Amygdala (tissue), 56 donors: ENCODE measurements around the gene ATP10A.
A peak's percentile ranks its signal among the peaks of the same experiment; 100 is the strongest.
"Not testable (repeated sequence)": the region's sequence is repeated elsewhere in the genome, so short reads cannot be mapped to it uniquely, and the experiment has no call there.

ENCODE experiments used
- DNase-seq, 56 donors: peaks; one replicate each; lab custom pipeline; 2025; lab: John Stamatoyannopoulos, UW

Gene ATP10A

DNA sequence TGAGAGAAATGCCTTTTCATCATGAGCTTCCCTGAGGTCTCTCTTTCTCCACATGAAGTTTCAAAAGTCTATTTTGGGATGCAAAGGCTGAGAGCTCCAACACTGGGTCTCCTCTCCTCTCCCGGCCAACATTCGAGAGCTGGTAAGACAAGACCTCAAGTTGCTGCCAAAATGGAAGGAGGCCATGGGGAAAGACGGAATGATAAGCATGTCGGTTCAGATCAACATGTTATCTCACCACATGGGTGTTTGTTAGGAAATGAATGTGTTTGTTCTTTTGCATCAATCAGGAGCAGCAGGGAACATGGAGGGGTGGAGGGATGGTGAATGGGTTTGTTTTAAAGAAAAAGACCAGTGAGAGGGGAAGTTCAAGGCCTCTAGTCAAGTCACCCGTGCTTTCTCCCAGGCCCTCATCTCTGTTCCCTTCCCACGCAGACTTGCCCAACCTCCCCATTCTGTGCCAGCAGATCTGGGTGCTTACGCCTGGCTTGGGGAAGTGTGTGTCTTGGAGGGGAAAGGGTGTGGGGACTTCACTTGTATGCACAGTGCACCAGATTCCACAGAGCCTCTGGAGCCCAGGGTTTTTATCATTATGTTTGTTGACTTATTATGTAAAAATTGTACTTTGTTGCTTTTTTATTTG is 23.5 kb upstream of the ATP10A start:
- DNase-seq, result no peak

DNA sequence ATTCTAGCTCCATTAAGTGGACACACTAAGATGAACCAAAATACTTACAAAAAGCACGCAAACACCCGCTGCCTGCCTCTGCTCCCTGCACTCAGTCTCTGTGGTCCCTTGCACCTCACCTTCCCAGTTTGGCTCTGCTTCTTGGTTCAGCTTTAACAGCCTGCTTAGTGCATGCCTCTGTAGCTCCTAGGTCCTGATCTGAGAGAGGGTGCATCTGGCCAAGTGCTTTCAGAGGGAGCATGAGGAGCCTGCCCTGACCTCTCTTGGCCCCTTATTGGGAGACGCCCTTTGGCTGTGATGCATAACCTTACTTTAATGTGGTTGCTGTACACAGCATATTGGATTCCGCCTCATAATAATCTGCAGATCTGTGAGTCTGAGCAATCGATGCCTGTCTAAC is 21.2 kb upstream of the ATP10A start:
- DNase-seq, result no peak

DNA sequence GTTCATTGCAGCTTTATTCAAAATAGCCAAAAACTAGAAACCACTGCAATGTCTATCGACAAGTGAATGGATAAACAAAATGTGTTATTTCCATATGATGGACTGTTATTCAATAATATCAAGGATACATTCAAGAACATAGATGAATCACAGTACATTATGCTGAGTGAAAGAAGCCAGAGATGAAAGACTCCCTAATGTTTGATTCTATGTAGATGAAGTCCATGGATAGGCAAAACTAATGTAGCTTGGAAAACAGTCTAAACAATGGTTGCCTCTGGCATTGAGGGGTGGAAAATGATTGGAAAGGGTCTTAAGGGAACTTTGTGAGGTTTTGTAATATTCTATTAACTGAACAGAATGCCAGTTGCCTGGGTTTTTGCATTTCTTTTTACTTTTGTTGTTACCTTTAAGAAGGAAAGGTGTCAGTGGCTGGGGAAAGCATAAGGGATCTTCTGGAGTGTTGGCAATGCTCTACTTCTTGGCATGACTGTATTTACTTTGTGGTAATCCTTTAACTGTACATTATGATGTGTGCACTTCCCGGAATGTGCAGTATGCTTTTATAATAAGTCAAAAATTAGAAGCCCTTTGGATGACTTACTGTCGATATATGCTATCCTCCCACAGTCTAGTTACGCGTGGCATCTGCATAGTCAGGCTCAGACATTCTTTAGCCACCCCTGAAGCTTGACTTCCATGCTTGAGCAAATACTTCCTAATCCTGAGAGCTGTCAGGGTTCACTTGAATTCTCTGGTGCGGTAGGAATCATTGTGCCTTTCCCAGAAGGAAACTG is 20.5 kb upstream of the ATP10A start:
- DNase-seq, result no peak

DNA sequence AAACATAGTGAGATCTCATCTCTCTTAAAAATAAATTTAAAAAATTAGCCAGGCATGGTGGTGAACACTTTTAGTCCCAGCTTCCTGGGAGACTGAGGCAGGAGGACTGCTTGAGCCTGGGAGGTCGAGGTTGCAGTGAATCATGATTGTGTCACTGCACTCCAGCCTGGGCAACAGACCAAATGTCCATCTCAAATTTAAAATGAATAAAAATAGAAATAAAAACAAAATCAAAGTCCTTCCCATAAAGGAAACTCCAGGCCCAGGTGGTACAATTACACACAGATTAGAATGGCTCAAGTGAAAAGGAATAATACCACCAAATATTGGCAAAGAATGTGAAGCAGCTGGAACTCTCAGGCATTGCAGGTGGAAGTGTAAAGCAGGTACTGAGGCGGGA is 19.3 kb upstream of the ATP10A start:
- DNase-seq, result no peak

DNA sequence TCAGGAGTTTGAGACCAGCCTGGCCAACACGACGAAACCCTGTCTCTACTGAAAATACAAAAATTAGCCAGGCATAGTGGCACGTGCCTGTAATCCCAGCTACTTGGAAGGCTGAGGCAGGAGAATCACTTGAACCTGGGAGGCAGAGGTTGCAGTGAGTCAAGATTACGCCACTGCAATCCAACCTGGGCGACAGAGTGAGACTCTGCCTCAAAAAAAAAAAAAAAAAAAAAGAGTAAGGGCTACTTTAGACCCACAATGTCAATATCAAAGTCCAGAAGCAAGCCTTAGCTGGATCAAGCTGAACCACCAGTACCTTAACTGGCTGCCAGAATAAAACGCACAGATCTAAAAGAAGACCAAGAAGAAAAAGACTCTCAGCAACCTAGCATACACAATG is 17.8 kb upstream of the ATP10A start:
- not testable (repeated sequence) for DNase-seq

DNA sequence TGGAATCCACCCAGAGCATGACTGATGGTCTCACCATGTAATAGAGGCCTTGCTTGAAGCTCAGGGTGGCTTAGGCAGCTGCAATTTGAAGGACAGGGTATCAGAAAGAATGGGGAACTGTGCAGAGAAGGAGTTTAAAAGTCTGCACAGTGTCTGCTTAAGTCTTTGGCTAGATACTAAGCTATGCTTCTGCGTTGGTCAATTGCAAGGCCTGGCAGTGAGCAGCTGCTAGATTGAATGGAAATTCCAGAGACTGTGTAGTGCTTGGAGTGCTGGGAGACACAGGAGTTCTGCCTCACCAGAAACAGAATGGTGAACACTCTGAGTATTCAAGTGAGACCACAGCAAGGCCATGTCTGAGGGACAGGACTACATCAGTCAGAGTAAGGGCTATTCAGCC is 17.3 kb upstream of the ATP10A start:
- no peak for DNase-seq

DNA sequence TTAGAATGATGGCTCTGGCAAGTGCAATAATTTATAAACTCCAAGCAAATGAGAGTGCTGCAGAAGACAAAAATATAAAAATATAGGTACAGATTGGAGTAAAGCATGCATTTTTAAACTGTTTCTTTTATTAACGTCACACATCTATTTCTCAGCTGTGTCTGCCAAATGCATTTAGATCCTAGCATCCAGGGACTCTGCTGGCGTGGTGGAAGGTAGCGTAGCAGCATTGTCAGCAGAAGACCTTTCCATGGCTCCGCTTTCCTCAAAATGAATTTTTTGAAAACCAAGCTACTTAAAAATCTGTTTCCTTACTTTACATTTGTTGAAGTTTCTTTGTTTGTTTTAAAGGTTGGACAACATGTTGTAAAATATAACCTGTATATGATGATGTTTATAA is 16.3 kb upstream of the ATP10A start:
- DNase-seq, result no peak

DNA sequence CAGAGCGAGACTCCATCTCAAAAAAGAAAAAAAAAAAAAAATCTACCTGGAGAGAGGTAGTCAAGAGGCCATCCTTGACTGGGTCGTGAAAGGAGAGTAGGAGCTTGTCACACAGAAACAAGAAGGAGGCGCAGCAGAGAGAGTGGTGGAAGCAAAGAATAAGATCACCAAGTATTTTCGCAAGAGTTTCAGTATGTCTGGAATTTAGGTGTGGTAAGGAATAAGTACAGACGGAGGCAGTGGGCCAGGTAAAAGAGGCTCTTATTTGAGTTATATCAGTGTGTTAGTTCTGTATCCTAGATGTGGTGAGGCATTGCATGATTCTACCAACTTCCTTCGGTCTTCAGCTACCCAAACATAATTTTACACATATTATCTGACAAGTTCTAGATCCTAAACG is 14.6 kb upstream of the ATP10A start:
- no peak for DNase-seq

DNA sequence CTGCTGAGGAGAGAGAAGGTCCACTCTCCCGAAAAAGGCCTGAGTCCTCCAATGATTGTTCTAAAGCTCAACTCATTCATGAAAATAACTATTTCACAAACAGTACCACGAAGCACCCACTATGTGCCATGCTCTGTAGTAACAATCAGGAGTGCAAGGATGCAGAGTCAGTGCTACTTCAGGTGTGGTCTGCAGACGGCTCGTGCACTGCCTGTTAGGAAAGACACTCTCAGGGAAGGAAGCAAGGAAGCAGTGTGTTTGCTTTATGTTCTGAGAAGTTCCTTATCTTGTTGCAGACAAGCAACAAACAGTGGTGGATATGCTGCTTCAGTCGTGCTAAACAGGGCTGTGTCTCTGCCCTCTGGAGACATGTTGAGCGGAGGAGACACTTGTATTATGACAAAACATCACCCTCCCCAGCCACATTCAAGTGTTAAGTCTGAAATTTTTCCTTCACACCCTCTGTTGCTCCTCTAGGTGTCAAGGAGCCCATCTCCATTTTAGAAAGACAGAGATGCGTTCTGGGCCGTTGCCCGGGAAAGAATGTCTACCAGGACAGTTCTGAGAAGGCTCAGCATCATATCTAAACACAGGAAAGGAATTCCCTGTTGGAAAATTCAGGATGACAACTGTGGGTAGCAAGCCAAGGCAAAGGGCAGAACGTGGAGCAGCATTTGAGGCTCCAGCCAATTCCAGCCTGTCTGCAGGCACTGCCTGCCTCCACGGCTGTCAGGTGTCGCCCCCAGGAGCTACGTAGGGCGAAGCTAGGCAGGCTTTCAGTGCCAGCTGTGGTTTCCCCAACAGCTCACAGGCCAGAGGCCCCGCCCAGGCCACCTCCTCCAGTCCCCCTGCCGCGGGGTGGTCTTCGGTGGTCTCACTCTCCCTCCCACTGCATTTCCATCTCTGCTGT is 13.4 kb upstream of the ATP10A start:
- DNase-seq, result no peak

DNA sequence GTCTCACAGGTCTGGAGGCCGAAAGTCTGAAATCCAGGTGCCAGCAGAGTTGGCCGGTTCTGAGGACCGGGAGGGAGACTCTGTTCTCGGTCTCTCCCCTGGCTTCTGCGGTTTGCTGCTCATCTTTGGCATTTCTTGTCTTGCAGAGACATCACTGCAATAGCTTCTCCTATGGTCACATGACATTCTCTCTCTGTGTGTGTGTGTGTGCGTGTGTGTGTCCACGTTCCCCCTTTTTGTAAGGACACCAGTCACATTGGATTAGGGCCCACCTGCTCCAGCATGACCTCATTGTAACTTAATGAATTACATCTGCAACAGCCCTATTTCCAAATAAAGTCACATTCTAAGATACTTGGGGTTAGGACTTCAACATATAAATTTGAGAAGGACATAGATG is 12.4 kb upstream of the ATP10A start:
- no peak for DNase-seq

DNA sequence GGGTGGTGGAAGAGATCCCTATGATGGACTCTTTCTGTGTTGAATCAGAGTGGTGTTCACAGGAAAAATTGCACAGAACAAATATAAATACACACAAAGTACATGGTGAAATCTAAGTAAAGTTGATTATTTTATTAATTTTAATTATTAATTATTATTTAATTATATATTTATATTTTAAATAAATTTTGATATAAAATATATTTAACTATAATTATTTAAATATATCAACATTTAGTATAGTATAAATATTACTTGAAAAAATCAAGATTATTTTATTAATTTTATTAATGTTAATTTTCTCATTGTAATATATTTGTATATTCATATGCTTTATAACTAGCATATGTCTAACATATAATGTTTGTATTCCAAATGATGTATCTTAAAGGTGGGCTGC is 11.3 kb upstream of the ATP10A start:
- DNase-seq, result no peak

DNA sequence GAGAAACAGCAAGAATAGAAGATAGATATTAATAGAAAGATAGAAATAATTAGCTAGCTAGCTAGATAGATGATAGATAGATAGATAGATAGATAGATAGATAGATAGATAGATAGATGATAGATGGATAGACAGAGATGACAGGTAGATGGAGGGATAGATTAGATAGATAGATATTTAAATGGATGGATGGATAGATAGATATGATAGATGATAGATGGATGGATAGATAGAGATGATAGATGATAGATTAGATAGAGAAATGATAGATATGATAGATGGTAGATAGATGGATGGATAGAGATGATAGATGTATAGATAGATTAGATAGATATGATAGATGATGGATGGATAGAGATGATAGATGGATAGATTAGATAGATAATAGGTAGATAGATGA is 8.3 kb upstream of the ATP10A start:
- no peak for DNase-seq

DNA sequence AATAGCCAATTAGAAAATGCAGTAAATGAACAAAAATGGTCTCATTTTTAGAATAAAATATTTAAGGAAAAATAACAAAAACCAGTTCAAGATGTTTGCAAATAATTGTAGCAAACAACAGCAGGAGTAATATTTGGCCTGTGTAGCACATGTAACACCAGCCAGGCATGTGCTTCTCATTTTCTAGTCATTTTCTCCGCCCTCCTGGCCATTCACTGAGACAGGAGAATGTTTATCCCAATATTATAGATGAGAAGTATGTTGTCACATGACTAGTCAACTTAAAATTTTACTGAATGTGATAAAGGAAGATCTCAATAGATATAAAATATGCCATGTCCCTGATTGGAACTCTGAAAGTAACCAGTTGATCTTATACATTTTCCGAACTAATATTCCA is 7.8 kb upstream of the ATP10A start:
- no peak for DNase-seq

DNA sequence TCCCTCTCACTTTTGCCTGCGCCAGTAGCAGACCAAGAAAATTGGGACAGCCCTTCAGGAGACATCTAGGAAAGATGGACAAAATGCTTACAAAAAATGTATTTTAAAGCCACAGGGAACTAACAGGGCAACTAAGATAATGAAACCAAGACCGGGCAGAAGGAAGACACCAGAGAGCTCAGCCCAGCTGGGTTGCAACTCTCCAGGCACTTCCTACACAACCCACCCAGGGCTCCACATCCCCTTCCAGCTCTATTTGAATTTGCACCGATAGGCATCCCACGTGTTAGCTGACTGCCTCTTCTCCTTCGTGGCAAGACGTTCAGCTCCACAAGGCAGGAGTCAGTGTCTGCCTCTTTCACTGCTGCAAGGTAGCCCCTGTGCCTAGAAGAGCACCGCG is 6.6 kb upstream of the ATP10A start:
- no peak for DNase-seq

DNA sequence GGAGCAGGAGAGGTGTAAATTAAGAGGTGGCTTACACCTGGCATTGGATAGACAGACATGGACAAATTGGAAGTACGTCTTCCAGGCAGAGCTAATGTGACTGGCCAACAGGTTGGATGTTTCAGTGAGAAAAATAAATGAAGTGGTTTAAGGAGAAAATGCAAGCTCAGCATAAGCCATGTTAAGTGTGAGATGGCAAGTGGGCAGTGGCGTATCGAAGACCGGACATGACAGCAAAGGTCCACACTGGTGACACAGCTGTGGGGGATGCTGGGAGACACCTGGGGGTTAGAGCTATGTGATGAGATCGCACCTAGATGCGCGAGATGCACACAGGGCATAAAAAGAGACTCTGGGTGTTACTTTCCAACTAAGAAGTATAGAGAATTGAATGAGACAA is 3.7 kb upstream of the ATP10A start:
- DNase-seq, result no peak

DNA sequence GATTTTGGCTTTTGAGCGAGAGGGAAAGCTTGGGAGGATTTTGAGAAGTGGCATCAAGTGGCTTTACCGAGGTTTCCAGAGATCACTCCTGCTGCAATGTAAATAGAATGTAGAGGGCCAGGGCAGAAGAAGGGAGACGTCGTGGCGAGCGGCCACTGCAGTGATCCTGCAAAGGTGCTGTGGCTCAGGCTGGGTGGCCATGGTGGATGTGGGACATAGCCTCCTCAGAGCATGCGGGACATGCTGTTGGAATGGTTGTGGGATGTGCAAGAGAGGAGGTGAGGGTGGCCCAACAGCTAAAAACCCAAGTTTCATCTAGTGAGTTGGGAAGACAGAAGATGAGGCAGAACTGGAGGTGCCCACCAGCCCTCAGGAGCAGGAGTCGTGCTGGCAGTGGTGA is 3.1 kb upstream of the ATP10A start:
- no peak for DNase-seq

DNA sequence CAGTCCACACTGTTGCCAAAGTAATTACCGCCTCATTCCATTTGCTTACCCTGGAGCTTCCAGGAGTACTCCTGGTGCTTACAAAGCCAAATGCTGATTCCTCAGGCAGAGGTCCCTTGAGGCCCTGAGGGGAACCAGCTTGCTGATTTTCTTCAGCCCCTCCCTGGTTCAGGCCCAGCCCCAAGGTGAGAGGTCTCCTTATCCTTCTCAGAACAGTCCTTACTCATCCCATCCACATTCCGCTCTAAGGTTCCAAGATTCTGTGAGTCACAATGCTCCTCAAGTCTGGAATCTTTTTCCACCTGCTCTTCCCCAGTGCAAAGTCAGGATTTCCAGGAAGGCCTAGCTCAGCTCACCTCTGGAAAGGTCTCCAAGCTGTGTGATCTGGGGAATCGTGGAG is 1.8 kb upstream of the ATP10A start:
- no peak for DNase-seq

DNA sequence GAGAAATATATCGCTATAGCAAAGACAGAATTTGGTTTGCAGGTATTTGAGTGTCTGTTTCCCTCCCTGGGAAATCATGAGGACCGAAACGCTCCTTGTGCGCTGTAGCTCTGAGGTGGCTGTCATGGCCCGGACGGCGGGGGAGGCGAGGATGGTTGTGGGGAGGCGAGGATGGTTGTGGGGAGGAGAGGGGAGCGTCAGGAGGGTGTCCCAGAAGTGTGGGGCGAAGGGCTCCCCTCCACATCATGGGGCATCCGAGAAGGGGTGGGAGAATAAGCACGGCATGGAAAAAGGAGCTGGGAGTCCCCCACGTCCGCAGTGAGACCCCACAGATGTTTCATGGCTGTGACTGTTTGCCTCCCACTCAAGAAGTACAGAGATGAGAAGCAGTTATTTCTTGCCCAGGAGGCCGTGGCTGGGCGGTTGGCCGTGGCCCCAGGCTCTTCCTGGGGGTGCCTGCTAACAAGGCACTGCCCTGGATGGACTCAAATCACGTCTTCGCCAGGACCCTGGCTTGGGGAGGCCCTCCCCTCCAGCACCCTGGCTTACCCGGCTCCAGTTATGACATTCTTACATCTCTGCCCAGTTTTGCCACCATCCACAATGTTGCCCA is 947 bp upstream of the ATP10A start:
- no peak for DNase-seq

DNA sequence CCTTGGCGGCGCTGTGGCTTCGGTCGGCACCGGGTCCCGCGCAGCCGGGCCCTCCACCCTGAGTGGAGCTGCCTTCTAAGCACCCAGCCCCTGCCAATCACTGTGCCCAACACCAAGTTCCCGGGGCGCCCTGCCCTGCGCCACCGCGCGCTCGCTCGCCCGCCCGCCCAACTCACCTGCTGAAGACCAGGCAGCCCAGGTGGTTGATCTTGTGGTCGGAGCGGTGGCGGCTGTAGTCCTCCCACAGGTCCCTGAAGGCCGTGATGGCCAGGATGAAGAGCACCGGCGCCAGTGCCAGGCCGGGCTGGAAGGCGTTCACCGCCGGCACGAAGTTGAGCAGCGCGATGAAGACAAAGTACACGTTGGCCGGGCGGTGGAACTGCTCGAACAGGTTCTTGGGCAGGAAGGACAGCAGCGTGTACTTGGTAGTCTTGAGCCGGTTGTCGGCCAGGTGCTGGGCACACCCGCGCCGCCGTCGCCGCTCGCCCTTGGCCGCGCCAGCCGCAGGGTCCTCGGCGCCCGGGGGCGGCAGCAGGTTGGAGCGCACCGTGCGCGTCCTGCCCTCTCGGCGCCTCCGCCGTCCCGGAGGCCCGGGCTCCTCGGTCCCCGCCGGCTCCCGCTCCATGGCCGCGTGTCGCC is 536 bp downstream of the ATP10A start:
- peak in 1 of 56 donors; percentile 7 for DNase-seq

DNA sequence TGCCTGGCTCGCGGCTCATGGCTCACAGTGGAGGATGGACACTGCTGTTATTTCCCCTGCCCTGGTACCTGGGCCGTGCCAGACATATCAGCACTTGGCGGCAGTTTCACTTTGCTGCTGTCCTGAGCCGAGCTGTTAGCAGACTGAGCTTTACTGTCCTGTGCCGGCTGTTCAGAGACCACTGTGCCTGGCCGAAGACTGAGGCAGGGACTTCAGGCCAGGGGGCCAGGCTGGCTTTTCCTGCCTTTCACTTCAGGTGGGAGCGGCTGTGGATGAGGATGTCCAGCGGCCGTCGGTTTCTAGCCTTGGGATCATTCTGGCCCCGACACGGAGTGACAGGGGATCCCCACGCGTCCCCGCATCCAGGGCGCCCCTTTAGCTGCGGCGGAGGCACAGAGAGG is 1.1 kb downstream of the ATP10A start:
- no peak for DNase-seq
